ENCODE results near the gene SLC39A9. TPM values are rescaled to one million over a fixed set of nuclear protein-coding genes. Genes with fewer than 3 reads are reported as not detected.

SLC39A9 gene
- total RNA-seq, 1 experiment from 2014 or later = 63.4 TPM

DNA sequence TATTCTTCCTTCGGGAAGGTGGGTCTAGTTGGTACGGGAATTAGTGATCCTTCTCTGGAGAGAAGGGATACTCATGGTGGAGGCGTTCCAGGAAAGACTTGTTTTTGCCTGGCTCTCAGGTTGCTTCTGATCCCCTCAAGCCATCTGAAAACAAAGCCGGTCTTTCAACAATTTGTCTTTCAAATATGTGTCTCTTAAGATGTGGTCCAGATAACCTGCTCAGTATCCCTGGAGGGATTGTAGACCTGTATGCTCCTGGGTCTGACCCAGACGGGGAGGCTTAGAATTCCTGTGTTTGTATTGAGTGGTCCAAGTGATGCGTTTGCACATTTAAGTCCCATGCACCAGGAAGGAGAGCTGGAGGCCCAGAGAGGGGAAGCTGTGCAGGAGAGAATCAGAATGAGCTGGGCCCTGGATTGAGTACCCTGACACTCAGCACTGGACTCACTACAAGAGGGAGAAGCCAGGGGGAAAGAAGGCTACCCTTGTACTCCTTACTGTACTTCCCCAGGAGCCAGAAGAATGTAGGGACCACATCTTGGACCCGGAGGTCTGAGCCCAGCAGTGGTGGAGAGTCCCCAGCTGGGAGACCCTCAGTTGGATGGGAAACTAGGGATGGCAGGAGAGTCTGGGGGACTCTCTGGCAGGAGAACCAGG, 40.8 kb upstream of the SLC39A9 start:
- ATAC-seq (no peak), DNase-seq (ENCODE audit: low read depth, low spot score) (no peak)
- TF ChIP-seq POLR2AphosphoS5 (IDR thresholded peaks at IDR 0.05; ENCODE audit: low read depth, low read length) (no peak), REST (IDR thresholded peaks at IDR 0.05; ENCODE audit: insufficient read depth in 1 of 2, low read depth in 2 of 2, low read length in 1 of 2) (no peak), TCF7L2 (IDR thresholded peaks at IDR 0.05; ENCODE audit: low read depth, low read length) (no peak)
- ChIA-PET CTCF (interaction anchor here (0.6 kb wide), 1 partner anchor 9 kb away, joined by 3 read pairs; no protein-coding TSS in a partner anchor), POLR2A (no interaction called here)
- no peaks in the 10 kb centered on the region for H3K27me3 ChIP-seq (ENCODE audit: control insufficient read depth, insufficient read depth, low read length)
- no peaks in the 10 kb centered on the region for H3K36me3 ChIP-seq (ENCODE audit: control insufficient read depth, insufficient read depth, low read length)
- H3K9me3 ChIP-seq (ENCODE audit: control insufficient read depth, insufficient read depth, low read depth, low read length) = no peaks in the 10 kb centered on the region
- intact Hi-C loops (cut with micrococcal nuclease; ENCODE audit: unreplicated experiment) = loop anchor here (10.0 kb wide), 1 partner anchor 113 kb away; no protein-coding TSS in a partner anchor
- H3K27ac ChIP-seq (ENCODE audit: low read length) = no peak overlapping the region
- H3K4me3 ChIP-seq (ENCODE audit: low read depth in 2 of 2, low read length in 2 of 2) = no peak overlapping the region
- H3K4me1 ChIP-seq (ENCODE audit: control insufficient read depth, insufficient read depth, low read length) = no peaks in the 10 kb centered on the region
- BruUV-seq (replicated peaks) = no TSS peak
- in situ Hi-C loops (cut with HindIII; ENCODE audit: low pct_unique_long_range_greater_than_20kb, low sequenced_read_pairs) = no loop called here

- Histone ChIP-seq H3K4me1 (ENCODE audit: control insufficient read depth, insufficient read depth, low read length) (no peaks in the 10 kb centered on the region), H3K4me3 (ENCODE audit: low read depth in 2 of 2, low read length in 2 of 2) (no peak overlapping the region), H3K27ac (ENCODE audit: low read length) (no peak overlapping the region), H3K27me3 (ENCODE audit: control insufficient read depth, insufficient read depth, low read length) (no peaks in the 10 kb centered on the region), H3K9me3 (ENCODE audit: control insufficient read depth, insufficient read depth, low read depth, low read length) (no peaks in the 10 kb centered on the region), H3K36me3 (ENCODE audit: control insufficient read depth, insufficient read depth, low read length) (no peaks in the 10 kb centered on the region)
- intact Hi-C loops (cut with micrococcal nuclease; ENCODE audit: unreplicated experiment) = loop anchor here (10.0 kb wide), 1 partner anchor 114 kb away; no protein-coding TSS in a partner anchor
- ATAC-seq (no peak), DNase-seq (ENCODE audit: low read depth, low spot score) (no peak)
- no peak for TF ChIP-seq REST (IDR thresholded peaks at IDR 0.05; ENCODE audit: insufficient read depth in 1 of 2, low read depth in 2 of 2, low read length in 1 of 2)
- TF ChIP-seq CTCF (IDR thresholded peaks at IDR 0.05) = no peak
- TF ChIP-seq TCF7L2 (IDR thresholded peaks at IDR 0.05; ENCODE audit: low read depth, low read length) = no peak
- no peak for TF ChIP-seq POLR2AphosphoS5 (IDR thresholded peaks at IDR 0.05; ENCODE audit: low read depth, low read length)
- in situ Hi-C loops (cut with HindIII; ENCODE audit: low pct_unique_long_range_greater_than_20kb, low sequenced_read_pairs) = no loop called here
- BruUV-seq (replicated peaks) = no TSS peak
- CTCF ChIA-PET = interaction anchor here (0.6 kb wide), 1 partner anchor 8 kb away, joined by 3 read pairs; no protein-coding TSS in a partner anchor
- POLR2A ChIA-PET = no interaction called here
Measured at GRCh38 chr14:69358233-69358963, 40.1 kb upstream of the SLC39A9 start.

All from Panc1 (cell line).